G401 (cell line): ENCODE measurements around the gene BTRC. TPM values are rescaled to one million over a fixed set of nuclear protein-coding genes. Genes with fewer than 3 reads are reported as not detected.
A peak's percentile ranks its signal among the peaks of the same experiment; 100 is the strongest.

ENCODE experiments used
- DNase-seq: peaks from one replicate; pipeline ENCODE4 v3.0.0-alpha.2; 2015; ENCODE audit warnings: low spot score
- in situ Hi-C: cut with HindIII; loops from 2 replicates; pipeline ENCODE4 v1.10.0; 2016; ENCODE audit warnings: low sequenced_read_pairs, mixed read lengths
- total RNA-seq: library from RNA; depleted of rRNA; stranded (reverse); fragments of >200 nt; shearing (Covaris generic); gene quantifications from 2 replicates; pipeline ENCODE4 v1.2.3, GENCODE V29; 2014

BTRC gene
- total RNA-seq, 1 experiment from 2014 or later = 21.0 TPM

DNA sequence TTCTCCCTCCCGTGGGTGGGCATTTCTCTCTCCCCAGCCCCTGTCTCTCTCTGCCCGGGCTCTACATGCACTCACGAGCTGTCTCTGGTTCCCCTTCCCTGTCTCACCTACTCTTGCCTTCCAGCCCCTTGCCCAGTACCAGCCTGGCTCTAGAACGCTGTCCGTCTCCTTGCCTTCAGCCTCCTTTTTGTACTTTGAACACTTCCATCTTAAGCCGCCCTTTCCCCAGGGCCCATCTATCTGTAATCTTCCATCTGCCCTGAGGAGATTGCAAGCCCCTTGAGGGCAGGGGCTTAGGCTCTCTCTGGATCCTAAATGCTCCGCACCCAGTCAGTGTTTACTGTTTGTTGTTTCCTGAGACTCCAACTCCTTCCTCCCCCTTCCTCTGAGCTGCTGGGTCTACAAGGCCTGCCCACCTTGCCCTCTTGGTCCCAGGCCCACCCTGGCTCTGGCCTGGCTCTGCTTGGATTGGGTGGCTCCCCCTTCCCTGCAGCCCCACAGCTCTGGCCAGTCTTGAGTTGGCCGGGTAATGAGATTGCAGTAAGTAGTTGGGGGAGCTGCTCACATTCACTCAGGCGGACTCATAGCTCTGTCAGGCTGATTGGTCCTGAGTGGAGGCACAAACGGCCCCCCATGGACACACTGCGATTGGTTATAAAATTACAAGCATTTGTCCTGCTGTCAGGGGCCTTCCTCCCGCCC lies 205.8 kb downstream of the BTRC start:
- in situ Hi-C loops = no loop called here

DNA sequence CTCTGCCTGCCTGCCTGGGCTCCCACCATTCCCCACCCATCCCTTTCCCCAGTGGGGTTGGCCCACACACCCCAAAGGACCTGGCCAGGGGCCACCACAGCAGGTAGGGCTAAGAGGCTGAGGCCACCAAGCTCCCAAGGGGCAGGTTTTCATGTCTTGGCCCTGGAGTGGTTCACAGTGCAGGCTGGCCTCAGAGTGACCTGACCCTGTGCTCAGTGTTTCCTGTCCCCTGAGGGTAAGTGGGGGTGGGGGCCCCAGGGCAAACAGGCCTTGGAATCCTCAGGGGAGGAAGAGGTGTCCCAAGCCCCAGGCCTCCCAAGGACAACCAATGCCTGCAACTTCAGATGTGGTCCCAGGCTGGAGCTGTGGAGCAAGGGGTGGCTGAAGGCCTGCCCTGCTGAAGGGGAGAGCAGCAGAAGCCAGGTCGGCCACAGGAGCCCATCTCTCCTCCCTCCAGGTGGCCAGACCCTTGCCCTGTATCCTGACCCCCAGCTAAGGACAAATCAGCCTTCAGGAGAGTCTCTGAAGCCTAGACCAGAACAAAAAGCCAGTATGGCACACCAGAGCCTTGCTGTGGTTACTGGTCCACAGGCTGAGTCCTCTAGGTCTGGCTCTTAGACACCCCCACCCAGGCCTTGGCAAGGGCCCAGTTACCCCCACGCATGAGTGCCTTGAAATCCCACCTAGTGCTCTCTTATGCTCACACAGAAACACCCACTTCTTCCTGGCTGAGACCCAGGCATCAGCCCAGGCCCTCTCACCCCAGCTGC lies 206.5 kb downstream of the BTRC start:
- DNase-seq = no peak
- in situ Hi-C loops = no loop called here

More for the DNA sequence above, 205.8 kb downstream of the BTRC start:
- DNase-seq = no peak

DNA sequence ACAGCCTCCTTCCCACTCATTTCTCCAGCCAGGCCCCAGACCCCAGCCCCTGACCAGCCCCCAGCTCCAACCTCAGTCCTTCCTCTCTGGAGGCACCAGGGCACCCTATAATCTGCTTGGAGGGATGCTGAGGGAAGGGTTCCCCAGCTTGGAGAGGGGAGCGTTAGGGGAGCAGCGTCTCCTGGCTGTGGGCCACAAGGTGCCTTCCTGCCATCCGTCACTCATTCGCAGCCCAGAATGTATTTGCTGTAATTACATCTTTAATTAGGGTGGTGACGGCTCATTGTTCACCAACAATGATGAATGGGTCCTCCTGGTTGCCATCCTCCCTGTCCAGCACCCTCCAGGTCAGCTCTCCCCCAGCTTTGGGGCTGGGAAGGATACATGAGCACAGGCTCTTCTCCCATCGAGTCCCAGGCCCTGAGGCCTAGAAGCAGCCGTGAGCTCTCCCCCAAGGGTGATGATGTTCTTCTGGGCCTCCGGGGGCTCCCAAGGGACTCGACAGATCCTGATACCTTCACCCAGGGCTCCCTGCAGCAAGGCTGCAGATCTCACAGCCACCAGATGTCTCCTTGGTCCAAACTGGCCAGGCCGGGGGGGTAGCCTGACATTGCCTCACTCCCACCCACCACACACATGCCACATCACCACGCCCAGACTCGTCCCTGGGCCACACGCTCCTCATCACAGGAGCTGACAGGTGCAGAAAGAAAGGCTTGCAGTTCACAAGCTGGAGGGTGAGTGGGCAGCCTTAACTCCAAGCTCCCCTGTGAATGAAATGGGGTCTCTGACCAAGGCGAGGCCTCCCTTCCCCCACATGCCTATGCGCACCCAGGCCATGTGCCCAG lies 207.3 kb downstream of the BTRC start:
- in situ Hi-C loops = no loop called here
- DNase-seq = no peak

DNA sequence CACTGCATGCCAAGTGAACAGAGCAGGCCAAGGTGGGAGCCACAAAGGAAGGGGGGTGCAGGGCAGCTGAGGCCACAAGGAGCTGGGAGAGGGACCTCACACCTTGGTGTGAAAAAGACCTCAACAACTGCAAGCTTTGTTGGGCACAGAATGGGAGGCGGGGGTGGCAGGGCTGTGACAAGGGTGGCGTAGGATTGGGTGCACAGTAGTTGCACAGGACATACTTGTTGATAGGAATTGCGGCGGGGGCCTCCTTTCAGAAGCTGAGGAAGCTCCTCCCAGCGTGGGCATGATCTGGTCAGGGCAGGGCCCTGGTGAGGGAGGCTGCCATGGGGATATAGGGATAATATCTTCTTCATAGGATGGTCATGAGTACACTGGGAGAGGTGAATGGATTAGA lies 208.3 kb downstream of the BTRC start:
- no peak for DNase-seq
- in situ Hi-C loops = no loop called here

DNA sequence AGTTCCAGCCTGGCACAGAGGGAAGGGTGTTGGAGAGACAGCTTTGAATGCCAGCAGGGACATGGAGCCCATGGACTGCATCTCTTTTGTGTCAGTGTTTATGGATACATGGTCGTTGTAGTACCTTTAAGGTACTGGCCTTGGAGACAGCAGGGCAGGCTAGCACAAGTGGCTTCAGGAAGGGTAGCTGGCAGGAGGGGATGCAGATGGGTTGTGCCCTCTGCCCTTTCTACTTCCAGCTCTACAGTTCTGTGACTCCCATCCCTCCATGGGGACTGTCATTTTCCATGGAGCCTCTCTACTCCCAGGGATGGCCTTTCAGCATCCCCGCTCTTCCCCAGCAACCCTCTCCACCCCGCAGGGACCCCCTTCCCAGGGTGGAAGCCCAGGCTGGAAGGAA lies 209.0 kb downstream of the BTRC start:
- DNase-seq = no peak
- in situ Hi-C loops = no loop called here

DNA sequence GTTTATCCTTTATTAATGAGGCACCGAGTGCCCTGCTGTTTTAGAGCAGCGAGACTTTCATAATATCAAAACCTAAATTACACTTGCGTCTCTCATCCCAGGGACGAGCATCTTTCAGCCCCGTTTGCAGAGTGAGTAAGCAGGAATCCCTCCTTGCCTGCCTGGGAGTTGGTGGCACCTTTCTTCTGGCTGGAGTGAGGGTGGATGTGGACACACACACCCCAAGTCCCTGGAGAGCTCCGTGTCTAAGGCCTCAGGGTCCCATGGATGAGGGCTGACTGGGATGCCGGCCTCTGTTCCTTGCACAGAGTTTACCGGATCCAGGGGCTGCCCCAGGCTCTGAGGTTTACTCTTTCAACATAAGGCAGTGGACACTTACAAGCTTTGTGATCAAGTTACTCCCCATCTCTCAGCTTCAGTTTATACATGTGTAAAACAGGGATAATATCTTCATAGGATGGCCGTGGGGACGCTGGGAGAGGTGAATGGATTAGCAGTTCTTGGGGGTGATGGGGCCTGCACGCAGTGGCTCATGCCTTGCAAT lies 209.6 kb downstream of the BTRC start:
- DNase-seq = no peak
- in situ Hi-C loops = no loop called here

DNA sequence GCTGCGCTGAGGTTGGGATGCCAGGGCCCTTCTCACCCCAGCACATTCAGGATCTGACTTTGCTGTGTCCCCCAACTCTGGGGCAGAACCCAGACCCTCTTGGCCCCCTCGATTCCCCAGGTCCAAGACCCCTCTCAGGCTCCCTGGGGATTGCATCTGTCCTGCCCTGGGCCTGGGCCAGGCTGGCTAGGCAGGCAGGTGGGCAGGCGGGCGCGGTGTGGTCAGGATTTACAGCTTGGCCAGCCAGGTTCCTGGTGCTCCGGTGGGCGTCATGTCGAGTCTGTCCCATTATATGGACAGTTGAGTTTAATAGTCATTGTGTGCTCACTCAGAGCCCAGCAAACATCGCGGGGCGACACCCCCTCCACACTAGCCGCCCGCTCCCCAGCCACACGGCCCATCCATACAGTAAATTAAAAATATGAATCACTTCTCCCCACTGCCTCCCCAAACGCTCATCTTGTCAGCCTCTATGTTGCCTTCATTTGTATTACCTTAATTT lies 210.6 kb downstream of the BTRC start:
- in situ Hi-C loops = no loop called here
- no peak for DNase-seq

DNA sequence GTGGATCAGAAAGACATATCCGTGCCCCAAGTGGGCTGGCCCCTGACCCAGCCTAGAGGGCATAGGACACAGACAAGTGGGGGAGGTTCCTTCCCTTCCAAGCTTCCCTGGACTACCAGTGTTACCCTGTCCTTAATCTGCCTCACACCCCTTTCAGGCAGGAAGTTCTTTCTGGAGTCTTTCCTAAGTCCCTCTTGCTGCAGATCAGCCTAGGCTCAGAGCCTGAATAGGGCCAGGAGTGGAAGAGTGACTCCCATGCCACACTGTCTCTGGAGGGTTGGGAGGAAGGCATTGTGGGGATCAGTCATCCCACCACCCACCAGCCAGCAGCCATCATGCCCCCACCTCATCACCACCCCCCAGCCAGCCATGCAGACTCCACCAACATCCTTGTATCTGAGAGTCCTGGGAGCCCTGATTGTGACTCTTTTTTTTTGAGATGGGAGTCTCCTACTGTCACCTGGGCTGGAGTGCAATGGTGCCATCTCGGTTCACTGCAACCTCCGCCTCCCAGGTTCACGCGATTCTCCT lies 211.5 kb downstream of the BTRC start:
- no peak for DNase-seq
- in situ Hi-C loops = no loop called here

DNA sequence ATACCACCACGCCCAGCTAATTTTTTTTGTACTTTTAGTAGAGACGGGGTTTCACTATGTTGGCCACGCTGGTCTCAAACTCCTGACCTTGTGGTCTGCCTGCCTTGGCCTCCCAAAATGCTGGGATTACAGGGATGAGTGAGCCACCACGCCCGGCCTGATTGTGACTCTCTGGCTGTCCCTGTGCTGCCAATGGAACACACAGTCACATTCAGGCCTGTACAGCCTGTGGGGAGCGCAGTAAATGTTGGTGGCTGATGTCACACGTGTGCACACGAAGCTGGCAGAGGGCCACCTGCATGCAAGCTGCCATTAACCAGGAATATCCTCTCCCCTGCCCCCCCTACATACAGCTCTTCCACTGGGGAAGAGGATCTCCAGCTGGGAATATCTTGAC lies 212.0 kb downstream of the BTRC start:
- in situ Hi-C loops = no loop called here
- no peak for DNase-seq

DNA sequence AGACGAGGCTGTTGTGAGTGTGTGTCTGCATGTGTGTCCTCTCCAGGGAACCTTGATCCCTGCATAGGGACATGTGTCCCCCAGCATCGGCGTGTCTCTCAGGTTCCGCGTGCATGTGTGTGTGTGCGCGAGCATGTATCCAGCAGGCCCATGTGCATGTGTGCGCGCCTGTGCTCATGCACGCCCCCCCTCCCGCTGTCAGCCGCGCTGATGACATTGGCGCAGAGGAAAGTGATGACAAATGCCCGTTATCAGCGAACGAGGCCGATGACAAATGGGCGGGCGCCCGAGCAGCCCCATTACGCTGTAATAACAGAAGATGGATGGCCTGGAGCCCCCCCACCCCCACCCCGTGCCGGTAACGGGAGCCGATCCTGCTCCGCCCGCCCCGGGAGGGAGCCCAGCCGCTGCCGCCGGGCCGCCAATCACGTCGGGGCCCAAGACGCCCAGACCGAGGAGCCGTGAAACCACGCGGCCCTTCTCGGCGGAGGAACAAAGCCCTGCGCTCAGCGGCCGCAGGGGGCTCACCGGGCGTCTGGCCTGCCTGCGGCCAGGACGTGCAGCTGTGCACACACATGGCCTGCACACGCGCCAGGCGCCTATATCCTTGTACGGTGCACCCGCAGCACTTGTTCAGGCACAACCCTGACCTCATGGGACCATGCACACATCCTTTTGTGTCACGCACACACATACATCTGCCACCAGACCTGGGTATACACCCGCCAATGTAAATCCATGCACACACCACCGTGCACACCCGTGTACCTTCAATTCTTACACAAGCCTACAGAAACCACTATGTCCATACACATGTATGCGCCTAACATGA lies 212.6 kb downstream of the BTRC start:
- DNase-seq = peak; percentile 41
- in situ Hi-C loops = no loop called here

DNA sequence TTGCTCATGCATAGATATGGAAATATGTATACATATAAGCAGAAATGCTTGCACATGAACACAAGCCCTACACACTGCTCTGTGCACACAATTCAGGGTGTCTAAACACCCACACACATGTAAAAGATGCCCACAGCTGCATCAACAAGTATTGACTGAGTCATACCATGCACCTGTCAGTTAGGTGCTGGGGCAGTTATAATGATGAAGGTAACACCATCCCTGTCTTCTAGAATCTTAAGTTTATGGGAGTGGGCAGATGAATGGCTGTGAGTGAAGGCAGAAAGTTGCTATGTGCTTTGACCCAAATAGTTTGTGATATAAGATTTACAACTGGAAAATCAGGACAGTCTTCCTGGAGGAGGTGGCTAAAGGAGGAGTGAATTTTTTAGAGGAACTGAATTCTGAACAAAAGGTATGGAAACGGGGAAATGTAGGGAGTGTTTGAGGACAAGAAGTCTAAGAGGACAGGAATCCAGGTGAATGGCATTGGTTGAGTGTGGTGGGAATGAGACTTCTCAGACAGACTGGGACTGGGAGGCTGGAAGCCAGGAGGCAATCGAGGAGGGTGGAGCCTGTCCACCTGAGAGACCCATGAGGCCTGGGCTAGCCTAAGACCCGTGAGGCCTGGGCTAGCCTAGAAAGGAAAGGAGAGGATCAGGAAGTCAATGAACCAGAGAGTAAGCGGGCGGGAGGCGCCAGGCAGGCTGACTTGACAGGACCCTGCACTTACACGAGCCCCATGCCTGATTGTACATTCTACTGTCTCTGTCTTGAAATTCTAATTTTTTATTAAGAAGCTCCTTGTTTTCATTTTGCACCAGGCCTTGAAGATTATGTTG lies 213.4 kb downstream of the BTRC start:
- no peak for DNase-seq
- in situ Hi-C loops = no loop called here

DNA sequence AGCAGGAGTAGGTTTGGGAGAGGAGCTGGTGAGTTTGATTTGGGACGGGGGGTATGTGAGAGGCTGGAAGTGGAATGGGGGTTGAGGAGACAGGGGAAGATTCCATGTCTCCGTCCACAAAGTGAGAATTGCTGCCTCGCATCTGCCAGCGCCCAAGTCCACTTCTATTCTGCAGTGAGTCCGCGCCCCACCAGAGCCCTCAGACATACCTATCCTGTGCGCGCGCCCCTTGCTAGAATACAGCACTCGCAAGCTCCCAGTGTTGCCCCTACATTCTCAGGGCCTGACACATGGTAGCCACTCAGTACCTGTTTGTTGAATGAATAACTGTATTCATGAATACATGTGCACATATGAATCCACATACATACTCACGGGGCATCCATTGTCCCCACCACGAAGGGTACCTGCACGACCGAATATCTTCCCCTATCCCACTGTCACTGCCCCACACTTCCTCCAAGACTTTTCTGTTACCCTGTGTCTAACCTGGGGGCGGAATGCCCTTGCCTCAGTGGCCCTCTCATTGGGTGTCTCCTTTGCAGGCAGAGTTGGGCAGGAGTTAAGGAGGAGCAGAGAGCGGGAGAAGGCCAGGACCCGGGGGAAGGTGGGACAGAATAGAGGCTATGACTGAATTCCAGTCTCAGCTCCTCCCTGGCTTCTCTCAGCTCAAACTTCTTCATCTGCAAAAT lies 214.2 kb downstream of the BTRC start:
- in situ Hi-C loops = no loop called here
- no peak for DNase-seq

DNA sequence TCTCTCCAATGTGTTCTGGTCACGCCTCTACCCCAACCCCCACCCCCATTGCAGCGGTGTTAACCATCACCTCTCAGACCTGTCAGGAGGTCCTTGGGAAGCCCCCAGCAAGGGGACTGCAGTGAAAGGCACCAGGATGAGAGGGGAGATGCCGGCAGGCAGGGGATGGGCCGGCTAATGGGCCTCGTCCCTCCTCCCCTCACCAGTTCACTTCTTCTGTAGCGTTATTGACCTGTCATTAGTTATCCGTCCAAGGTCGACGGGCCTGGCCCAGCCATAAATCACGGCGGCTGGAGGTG lies 215.3 kb downstream of the BTRC start:
- DNase-seq = no peak
- in situ Hi-C loops = no loop called here

DNA sequence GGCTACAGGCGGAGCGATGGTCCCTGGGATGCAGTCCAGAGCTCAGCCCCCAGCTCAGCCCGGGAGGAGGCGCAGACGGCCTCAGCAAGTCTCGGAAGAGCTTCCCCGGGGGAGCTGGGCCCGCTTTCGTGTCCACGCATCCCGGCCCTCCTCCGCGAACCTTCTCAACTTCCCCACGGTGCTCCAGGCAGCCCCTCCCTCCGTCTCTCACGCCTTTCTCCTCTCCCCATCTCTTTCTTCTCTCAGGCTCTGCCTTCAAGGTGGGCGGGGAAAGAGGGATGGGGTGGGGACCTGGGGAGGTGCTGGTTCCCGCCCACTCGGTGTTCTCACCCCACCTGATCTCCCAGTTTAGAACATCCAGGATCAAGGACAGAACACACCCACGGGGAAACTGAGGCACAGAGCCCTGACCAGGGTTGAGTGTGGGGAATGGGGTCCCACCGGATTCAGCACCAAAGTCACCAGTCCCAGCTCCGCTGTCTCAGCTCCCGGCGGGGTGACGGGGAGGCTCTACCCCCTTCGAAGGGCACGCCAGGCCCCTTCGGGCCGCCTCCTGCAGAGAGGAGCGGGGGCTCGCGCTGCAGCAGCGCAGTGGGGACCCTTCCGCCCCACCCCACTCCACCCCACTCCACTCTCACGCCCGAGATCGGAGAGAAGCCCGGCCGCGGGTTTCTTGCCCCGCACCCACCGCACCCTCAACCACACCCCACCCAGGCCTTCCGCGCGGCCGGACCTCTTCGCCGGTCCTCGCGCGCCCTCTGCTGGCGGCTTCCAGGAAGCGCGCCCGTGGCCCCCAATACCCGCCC lies 215.9 kb downstream of the BTRC start:
- DNase-seq = peak; percentile 72
- in situ Hi-C loops = no loop called here

DNA sequence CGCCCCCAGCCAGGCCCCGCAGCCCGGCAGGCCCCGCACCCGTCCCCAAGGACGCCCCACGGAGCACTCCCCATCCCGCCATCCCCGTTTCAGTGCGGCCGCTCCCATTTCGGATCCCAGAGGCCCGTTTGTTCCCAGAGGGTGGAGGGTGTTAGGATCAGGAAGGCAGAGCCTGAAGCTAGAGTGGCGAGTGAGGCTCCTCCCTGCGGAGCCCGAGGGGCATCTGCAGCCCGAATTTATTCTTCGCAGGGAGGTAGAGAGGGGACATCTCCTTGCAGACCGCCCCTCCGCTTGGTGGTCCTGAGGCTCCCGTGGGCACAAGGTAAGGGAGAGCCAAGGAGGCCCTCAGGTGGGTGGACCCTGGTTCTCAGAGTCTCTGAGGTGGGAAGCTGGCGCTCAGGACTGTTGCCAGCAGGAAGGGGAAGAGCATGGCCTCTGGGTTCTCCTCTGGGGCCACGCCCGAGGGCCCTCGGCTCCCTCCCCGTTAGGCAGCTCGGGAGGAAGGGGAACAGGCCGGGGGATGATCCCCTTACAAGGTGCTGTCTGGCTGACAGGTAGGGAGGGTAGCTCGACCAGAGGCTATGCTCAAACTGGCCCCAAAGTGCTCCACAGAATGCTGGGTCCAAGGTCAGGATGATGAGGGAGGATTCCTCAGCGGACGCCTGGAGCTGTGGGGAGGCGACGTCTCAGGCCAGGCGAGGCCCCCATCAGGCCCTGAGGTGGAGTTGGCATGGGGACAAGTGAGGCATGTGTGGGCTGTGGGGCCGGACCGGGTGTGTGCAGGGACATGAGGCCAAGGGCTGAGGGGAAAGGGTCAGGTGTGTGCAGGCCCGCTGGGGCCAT lies 216.7 kb downstream of the BTRC start:
- DNase-seq = peak; percentile 33
- in situ Hi-C loops = no loop called here
